GM12865 (cell line): ENCODE measurements around the gene ZSCAN22.
A peak's percentile ranks its signal among the peaks of the same experiment; 100 is the strongest.
"Not testable (repeated sequence)": the region's sequence is repeated elsewhere in the genome, so short reads cannot be mapped to it uniquely, and the experiment has no call there.

Source experiments
- DNase-seq: peaks from one replicate; pipeline ENCODE4 v3.0.0; 2010; ENCODE audit warnings: low read depth
- H3K4me3 ChIP-seq: 2 replicates; pipeline ENCODE4 v1.5.1; 2011; ENCODE audit warnings: mild to moderate bottlenecking, low read depth, low read length, control low read depth
- TF ChIP-seq, protein P1 (sequence below): IDR thresholded peaks from 2 replicates; pipeline ENCODE4 v1.5.1; 2011; ENCODE audit warnings: low read length, control low read depth, low read depth, inconsistent platforms; ENCODE audit not compliant: insufficient read depth; ENCODE audit errors: missing control alignments

ZSCAN22 gene

DNA sequence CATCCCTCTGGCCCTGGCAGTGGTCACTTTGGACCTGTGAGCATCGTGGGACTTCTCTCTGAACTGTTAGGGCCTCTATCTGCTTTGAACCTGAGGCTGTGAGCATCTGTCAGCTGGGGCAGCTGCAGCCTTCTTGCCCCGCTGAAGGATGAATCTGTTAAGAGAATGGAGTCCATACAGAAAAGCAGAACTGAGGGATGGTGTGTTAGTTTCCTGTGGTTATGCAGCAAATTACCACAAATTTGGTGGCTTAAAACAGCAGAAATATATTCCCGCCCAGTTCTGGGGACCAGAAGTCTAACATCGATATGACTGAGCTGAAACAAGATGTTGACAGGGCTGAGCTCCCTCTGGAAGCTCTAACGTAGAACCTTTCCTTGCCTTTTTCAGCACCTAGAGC lies 37.4 kb downstream of the ZSCAN22 start:
- peak; percentile 46 for DNase-seq
- H3K4me3 ChIP-seq = no peak overlapping the region
- TF ChIP-seq, protein P1, sequence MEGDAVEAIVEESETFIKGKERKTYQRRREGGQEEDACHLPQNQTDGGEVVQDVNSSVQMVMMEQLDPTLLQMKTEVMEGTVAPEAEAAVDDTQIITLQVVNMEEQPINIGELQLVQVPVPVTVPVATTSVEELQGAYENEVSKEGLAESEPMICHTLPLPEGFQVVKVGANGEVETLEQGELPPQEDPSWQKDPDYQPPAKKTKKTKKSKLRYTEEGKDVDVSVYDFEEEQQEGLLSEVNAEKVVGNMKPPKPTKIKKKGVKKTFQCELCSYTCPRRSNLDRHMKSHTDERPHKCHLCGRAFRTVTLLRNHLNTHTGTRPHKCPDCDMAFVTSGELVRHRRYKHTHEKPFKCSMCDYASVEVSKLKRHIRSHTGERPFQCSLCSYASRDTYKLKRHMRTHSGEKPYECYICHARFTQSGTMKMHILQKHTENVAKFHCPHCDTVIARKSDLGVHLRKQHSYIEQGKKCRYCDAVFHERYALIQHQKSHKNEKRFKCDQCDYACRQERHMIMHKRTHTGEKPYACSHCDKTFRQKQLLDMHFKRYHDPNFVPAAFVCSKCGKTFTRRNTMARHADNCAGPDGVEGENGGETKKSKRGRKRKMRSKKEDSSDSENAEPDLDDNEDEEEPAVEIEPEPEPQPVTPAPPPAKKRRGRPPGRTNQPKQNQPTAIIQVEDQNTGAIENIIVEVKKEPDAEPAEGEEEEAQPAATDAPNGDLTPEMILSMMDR = no peak

GRCh38 chr19:58366585-58367430 lies 40.0 kb downstream of the ZSCAN22 start:
- no peak for DNase-seq
- TF ChIP-seq, protein P1 = no peak
- no peak overlapping the region for H3K4me3 ChIP-seq

- no peak for DNase-seq
- TF ChIP-seq, protein P1 = no peak
Observed at GRCh38 chr19:58367698-58368454, 41.1 kb downstream of the ZSCAN22 start.

GRCh38 chr19:58368561-58369360 lies 42.0 kb downstream of the ZSCAN22 start:
- no peak for DNase-seq
- H3K4me3 ChIP-seq = no peak overlapping the region
- TF ChIP-seq, protein P1 = no peak

More at GRCh38 chr19:58367698-58368454, 41.1 kb downstream of the ZSCAN22 start:
- no peak overlapping the region for H3K4me3 ChIP-seq

GRCh38 chr19:58372311-58373133 lies 45.7 kb downstream of the ZSCAN22 start:
- no peak overlapping the region for H3K4me3 ChIP-seq
- no peak for DNase-seq
- TF ChIP-seq, protein P1 = no peak

DNA sequence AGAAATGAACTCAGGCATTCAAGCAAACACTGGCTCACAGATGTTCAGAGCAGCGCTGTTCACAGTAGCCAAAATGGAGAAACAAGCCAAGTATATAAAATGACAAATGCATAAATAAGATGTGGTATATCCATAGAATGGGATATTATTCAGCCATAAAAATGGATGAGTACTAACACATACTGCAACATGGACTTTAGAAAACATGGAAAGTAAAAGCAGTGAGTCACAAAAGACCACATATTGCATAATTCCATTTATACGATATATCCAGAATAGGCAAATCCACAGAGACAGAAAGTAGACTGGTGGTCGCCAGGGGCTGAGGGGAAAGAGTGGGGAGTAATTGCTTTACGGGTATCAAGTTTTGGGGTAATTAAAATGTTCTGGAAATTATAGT lies 47.4 kb downstream of the ZSCAN22 start:
- TF ChIP-seq, protein P1 = no peak
- DNase-seq = no peak
- no peak overlapping the region for H3K4me3 ChIP-seq

DNA sequence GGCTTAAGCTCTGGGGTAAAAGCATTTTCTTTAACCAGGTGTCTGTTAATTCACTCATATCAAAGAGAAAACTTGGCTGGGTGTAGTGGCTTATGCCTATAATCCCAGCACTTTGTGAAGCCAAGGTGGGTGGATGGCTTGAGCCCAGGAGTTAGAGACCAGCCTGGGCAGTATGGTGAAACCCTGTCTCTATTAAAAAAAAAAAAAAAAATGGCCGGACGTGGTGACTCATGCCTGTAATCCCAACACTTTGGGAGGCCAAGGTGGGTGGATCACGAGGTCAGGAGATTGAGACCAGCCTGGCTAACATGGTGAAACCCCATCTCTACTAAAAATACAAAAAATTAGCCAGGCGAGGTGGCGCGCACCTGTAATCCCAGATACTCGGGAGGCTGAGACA lies 49.9 kb downstream of the ZSCAN22 start:
- DNase-seq, H3K4me3 ChIP-seq: not testable (repeated sequence)
